HG03342 (cell line): ENCODE measurements around the gene BAHCC1.

ENCODE experiments used
- ATAC-seq: cut with Tn5 transposase; IDR thresholded peaks from one replicate; pipeline ENCODE4 v1.9.1; 2021; ENCODE audit warnings: mild to moderate bottlenecking, moderate library complexity; ENCODE audit not compliant: unreplicated experiment

Gene BAHCC1

GRCh38 chr17:81458628-81459027, 63.4 kb downstream of the BAHCC1 start:
- ATAC-seq = no peak

DNA sequence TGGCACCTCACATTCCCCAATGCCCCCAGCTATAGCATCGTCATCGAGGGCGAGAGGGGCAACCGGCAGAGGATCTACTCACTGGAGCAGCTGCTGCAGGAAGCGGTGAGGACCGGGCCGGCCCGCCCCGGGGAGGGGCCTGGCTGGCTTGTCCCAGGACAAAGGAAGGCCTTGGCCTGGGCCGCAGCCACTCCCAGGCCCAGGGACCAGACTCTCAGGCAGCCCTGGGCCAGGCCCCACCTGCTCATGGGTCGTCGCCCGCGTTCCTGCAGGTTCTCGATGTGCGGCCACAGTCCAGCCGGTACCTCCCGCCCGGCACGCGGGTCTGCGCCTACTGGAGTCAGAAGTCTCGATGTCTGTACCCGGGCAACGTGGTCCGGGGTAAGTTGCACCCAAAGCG, 64.0 kb downstream of the BAHCC1 start:
- ATAC-seq = no peak

- no peak for ATAC-seq
Measured at GRCh38 chr17:81459864-81460263, 64.6 kb downstream of the BAHCC1 start.

DNA sequence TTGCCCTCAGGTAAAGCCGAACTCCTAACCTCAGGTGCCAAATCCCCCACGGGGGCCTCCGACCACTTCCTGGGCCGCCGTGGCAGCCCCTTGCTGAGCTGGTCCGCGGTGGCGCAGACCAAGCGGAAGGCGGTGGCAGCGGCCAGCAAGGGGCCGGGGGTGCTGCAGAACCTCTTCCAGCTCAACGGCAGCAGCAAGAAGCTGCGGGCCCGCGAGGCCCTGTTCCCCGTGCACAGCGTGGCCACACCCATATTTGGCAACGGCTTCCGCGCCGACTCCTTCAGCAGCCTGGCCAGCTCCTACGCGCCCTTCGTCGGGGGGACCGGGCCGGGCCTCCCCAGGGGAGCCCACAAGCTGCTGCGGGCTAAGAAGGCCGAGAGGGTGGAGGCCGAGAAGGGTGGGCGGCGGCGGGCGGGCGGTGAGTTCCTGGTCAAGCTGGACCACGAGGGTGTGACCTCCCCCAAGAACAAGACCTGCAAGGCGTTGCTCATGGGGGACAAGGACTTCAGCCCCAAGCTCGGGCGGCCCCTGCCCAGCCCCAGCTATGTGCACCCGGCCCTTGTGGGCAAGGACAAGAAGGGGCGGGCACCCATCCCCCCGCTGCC, 65.7 kb downstream of the BAHCC1 start:
- no peak for ATAC-seq

- no peak for ATAC-seq
Measured at GRCh38 chr17:81461607-81462500, 66.6 kb downstream of the BAHCC1 start.

GRCh38 chr17:81462506-81463125, 67.4 kb downstream of the BAHCC1 start:
- no peak for ATAC-seq

DNA sequence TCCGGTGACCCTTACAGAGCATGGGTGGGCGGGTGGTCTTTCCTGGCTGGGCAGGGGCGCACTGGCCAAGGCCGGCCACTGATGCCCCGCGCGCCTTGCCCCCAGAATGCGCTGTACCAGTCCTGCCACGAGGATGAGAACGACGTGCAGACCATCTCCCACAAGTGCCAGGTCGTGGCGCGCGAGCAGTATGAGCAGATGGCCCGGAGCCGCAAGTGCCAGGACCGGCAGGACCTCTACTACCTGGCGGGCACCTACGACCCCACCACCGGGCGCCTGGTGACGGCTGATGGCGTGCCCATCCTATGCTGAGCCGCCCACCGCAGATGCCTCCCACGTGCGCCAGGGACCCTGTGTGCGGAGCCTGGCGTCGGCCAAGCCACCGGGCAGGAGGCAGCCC, 68.2 kb downstream of the BAHCC1 start:
- no peak for ATAC-seq

- ATAC-seq = no peak
Measured at GRCh38 chr17:81464586-81464985, 69.3 kb downstream of the BAHCC1 start.

- ATAC-seq = no peak
Measured at GRCh38 chr17:81465910-81466309, 70.7 kb downstream of the BAHCC1 start.

- ATAC-seq = no peak
Measured at GRCh38 chr17:81466564-81467472, 71.6 kb downstream of the BAHCC1 start.

GRCh38 chr17:81468111-81468769, 73.0 kb downstream of the BAHCC1 start:
- ATAC-seq = no peak

GRCh38 chr17:81468770-81469121, 73.5 kb downstream of the BAHCC1 start:
- no peak for ATAC-seq

DNA sequence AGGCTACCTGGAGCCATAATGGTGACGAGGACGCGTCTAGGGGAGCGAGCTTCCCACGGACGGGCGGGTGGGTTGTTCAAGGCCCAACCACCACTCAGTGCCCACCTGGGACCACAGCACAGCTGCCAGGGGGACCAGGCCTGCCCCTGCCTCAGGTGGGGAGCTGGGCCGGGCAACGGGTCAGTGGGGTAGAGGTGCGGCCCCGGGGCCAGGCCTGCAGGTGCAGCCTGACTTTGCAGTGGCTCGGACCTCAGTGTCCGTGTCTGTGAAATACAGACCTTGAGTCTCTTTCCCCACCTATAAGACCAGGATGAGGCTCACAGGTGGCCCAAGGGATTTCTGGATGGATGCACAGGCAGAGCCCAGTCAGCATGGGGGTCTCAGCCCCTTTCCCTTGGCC, 74.0 kb downstream of the BAHCC1 start:
- ATAC-seq = no peak

DNA sequence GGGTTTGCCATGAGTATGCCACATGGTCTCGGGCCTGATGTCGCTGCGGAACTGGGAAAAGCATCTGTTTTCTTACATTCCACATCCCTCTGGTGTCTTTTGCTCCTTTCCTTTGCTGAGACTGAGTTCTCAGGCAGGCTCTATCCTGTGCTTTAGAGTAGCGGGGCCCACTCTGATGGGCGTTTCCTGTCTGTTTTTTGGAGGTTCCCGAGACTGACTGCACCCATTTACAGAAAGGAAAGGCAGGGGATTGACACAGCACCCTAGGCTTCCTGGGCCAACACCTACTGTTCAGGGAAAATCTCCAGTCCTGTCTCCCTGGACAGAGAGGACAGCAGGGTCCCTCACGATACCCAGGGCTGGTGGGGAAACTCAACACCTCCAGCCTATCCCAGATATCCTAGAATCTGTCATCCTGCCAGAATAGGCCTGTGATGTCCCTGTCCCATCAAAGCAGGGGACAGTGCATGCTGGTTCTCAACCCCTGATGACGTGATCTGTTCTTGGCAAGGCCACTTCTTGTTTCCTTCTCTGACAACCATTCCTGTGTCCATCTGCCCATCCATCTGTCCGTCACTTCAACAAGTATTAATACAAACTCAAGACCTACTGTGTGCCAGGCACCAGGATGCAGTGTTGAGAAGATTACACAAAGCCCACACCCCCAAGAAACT, 75.2 kb downstream of the BAHCC1 start:
- ATAC-seq = no peak

- no peak for ATAC-seq
Measured at GRCh38 chr17:81470944-81471817, 75.9 kb downstream of the BAHCC1 start.

DNA sequence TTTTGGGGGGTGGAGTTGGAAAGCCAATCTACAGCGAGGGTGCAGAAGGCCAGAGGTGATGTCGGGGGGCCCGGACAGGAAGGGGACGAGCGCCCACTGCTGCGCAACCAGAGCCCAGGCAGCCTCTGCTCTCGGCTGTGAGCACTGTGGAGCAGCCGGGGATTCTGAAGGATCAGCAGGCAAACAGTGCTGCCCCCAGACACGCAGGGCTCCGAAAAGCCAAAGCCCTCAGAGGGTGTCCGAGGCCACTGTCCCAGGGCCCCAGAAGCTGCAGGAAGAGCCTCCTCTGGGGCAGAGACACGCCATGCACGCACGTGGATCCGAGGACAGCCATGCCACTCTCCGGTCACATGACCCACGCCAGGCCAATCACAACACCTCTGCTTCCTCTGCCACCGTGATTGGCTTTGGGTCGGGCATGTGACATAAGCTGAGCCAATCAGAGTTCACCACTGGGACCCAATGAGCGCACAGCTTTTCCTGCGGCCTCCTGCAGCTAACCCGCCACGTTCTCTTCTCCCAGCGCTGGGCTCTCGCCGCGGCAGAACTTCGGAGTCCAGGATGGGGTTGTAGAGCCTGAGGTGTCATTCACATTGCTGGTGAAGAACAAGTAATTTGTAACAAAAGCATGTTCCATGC, 76.7 kb downstream of the BAHCC1 start:
- ATAC-seq = no peak

GRCh38 chr17:81473019-81473418, 77.8 kb downstream of the BAHCC1 start:
- no peak for ATAC-seq

DNA sequence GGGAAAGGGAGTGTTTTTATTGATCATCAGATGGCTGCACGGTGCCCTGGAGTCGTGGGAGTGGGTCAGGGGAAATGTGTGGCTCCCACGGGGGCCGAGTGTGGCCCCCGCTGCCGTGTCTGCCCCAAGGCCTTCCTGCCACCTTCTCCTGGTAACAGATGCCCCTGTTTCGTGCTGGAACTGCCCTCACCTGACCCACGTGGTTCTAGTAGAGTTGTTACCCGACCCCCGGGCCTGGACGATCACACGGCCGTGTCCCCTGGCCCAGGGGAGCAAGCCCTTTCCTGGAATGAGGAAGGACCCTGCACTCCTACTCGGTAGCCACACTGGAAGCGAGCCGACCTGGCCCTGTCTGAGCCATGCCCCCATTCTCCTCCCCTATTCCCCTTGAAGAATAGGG, 79.7 kb downstream of the BAHCC1 start:
- ATAC-seq = no peak

GRCh38 chr17:81476097-81476496, 80.8 kb downstream of the BAHCC1 start:
- ATAC-seq = no peak
